ENCODE measurements around the gene TUBA1A. TPM values are rescaled to one million over a fixed set of nuclear protein-coding genes. Genes with fewer than 3 reads are reported as not detected.
"Not testable (repeated sequence)": the region's sequence is repeated elsewhere in the genome, so short reads cannot be mapped to it uniquely, and the experiment has no call there.

Gene TUBA1A
- total RNA-seq, 2 experiments from 2014 or later = 70.6 to 71.2 TPM

GRCh38 chr12:49220972-49221371 lies 32.1 kb upstream of the TUBA1A start:
- intact Hi-C loops (cut with micrococcal nuclease) = no loop called here
- TF ChIP-seq CTCF (IDR thresholded peaks at IDR 0.05) = no peak
- H3K27me3 Mint-ChIP-seq = peaks cover under 1% of the 10 kb centered on the region
- no peaks in the 10 kb centered on the region for H3K9me3 Mint-ChIP-seq
- ATAC-seq = no peak
- H3K4me3 Mint-ChIP-seq = no peak overlapping the region
- DNase-seq = no peak
- ChIA-PET POLR2A (interaction anchor here (0.6 kb wide), 1 partner anchor 154 kb away, joined by 3 read pairs; no protein-coding TSS in a partner anchor), CTCF (interaction anchor here (1.0 kb wide), 2 partner anchors 10 to 138 kb away, joined by 3 to 4 read pairs; no protein-coding TSS in a partner anchor)
- H3K4me1 Mint-ChIP-seq (ENCODE audit: low read depth) = no peaks in the 10 kb centered on the region
- no peak overlapping the region for H3K27ac Mint-ChIP-seq
- H3K36me3 Mint-ChIP-seq (ENCODE audit: low read depth) = no peaks in the 10 kb centered on the region

- Mint-ChIP-seq H3K27me3 (peaks cover 2% of the 10 kb centered on the region), H3K36me3 (ENCODE audit: low read depth) (no peaks in the 10 kb centered on the region), H3K9me3 (no peaks in the 10 kb centered on the region), H3K4me1 (ENCODE audit: low read depth) (no peaks in the 10 kb centered on the region), H3K27ac (no peak overlapping the region), H3K4me3 (no peak overlapping the region)
- intact Hi-C loops (cut with micrococcal nuclease) = no loop called here
- TF ChIP-seq CTCF (IDR thresholded peaks at IDR 0.05) = no peak
- DNase-seq (no peak), ATAC-seq (no peak)
- ChIA-PET POLR2A (no interaction called here), CTCF (no interaction called here)
Measured at GRCh38 chr12:49219417-49220026, 30.6 kb upstream of the TUBA1A start.

DNA sequence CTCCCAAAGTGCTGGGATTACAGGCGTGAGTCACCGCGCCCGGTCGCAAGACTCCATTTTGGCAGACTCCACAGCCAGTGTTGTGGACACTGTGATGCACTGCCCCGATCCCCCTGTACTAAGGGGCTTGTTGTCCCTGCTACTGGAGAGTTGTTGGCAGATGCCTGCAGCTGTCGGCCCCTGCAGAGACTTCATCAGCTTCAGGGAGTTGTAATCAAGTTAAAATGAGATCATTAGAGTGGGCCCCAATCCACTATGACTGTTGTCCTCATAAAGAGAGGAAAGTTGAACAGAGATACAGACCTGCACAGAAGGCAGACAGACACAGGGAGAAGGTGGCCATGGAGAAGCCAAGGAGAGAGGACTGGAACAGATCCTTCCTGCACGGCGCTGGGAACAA lies 23.7 kb upstream of the TUBA1A start:
- ChIA-PET CTCF (no interaction called here), POLR2A (interaction anchor here (0.6 kb wide), 1 partner anchor 25 kb away, joined by 3 read pairs; no protein-coding TSS in a partner anchor)
- H3K36me3 Mint-ChIP-seq (ENCODE audit: low read depth) = no peaks in the 10 kb centered on the region
- H3K4me1 Mint-ChIP-seq (ENCODE audit: low read depth) = no peaks in the 10 kb centered on the region
- no peak for TF ChIP-seq CTCF (IDR thresholded peaks at IDR 0.05)
- no peak overlapping the region for H3K27ac Mint-ChIP-seq
- DNase-seq = no peak
- intact Hi-C loops (cut with micrococcal nuclease) = no loop called here
- no peaks in the 10 kb centered on the region for H3K9me3 Mint-ChIP-seq
- H3K27me3 Mint-ChIP-seq = peaks cover 2% of the 10 kb centered on the region
- no peak for ATAC-seq
- H3K4me3 Mint-ChIP-seq = no peak overlapping the region

- H3K27ac Mint-ChIP-seq; H3K4me3 Mint-ChIP-seq; DNase-seq; CTCF ChIA-PET; H3K4me1 Mint-ChIP-seq (ENCODE audit: low read depth); ATAC-seq; intact Hi-C loops (cut with micrococcal nuclease); H3K9me3 Mint-ChIP-seq; H3K36me3 Mint-ChIP-seq (ENCODE audit: low read depth); H3K27me3 Mint-ChIP-seq; POLR2A ChIA-PET: not testable (repeated sequence)
Measured at GRCh38 chr12:49210703-49211102, 21.8 kb upstream of the TUBA1A start.

DNA sequence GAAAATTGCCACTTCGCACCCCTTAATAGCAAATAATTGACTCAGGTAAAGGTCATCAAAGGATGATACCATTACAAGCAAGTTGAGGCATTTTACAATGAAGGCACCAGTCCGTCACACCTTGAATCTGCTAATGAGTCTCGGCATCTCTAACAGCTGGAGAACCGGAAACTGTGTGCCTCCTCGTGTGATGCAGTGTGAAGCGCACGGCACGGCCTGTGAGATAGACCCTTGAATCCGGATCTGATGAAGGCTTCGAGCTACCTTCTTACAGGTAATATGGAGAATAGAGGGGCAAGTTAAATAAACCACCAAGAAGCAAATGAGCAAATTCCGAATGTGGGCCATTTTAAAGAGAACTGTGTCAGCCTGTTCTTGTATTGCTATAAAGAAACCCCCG lies 19.8 kb upstream of the TUBA1A start:
- ChIA-PET POLR2A (no interaction called here), CTCF (interaction anchor here (0.7 to 1.1 kb wide), 5 partner anchors 8 to 134 kb away, joined by 3 read pairs; no protein-coding TSS in a partner anchor)
- no peak overlapping the region for H3K27ac Mint-ChIP-seq
- no peaks in the 10 kb centered on the region for H3K9me3 Mint-ChIP-seq
- intact Hi-C loops (cut with micrococcal nuclease) = no loop called here
- no peaks in the 10 kb centered on the region for H3K27me3 Mint-ChIP-seq
- H3K36me3 Mint-ChIP-seq (ENCODE audit: low read depth) = no peaks in the 10 kb centered on the region
- no peak overlapping the region for H3K4me3 Mint-ChIP-seq
- no peak for TF ChIP-seq CTCF (IDR thresholded peaks at IDR 0.05)
- no peaks in the 10 kb centered on the region for H3K4me1 Mint-ChIP-seq (ENCODE audit: low read depth)
- ATAC-seq (no peak), DNase-seq (no peak)
